Measurements from ENCODE around the gene F2R.

Gene F2R

GRCh38 chr5:76685704-76686103, 30.2 kb upstream of the F2R start:
- TF ChIP-seq CTCF (IDR thresholded peaks at IDR 0.05), result no peak

- no peak for TF ChIP-seq CTCF (IDR thresholded peaks at IDR 0.05)
Measured at GRCh38 chr5:76688212-76688611, 27.7 kb upstream of the F2R start.

- TF ChIP-seq CTCF (IDR thresholded peaks at IDR 0.05), result no peak
Measured at GRCh38 chr5:76688836-76689235, 27.1 kb upstream of the F2R start.

- no peak for TF ChIP-seq CTCF (IDR thresholded peaks at IDR 0.05)
Measured at GRCh38 chr5:76689321-76690036, 26.4 kb upstream of the F2R start.

GRCh38 chr5:76690037-76690679, 25.8 kb upstream of the F2R start:
- no peak for TF ChIP-seq CTCF (IDR thresholded peaks at IDR 0.05)

GRCh38 chr5:76690704-76691466, 25.0 kb upstream of the F2R start:
- no peak for TF ChIP-seq CTCF (IDR thresholded peaks at IDR 0.05)

- no peak for TF ChIP-seq CTCF (IDR thresholded peaks at IDR 0.05)
Measured at GRCh38 chr5:76691467-76692273, 24.3 kb upstream of the F2R start.
